Stimulated activated CD4-positive, alpha-beta T cell treated with anti-CD3 and anti-CD28 coated beads, TNF-alpha, amount 100 ng/mL, for 48 hours (primary cell): ENCODE measurements around the gene ICAM2.
"Not testable (repeated sequence)": the region's sequence is repeated elsewhere in the genome, so short reads cannot be mapped to it uniquely, and the experiment has no call there.

Experiments used
- DNase-seq, 3 donors: peaks; one replicate each; pipeline ENCODE4 v3.0.0-alpha.2; 2020; ENCODE audit warnings: low read depth in 3 of 3

The ICAM2 gene

DNA sequence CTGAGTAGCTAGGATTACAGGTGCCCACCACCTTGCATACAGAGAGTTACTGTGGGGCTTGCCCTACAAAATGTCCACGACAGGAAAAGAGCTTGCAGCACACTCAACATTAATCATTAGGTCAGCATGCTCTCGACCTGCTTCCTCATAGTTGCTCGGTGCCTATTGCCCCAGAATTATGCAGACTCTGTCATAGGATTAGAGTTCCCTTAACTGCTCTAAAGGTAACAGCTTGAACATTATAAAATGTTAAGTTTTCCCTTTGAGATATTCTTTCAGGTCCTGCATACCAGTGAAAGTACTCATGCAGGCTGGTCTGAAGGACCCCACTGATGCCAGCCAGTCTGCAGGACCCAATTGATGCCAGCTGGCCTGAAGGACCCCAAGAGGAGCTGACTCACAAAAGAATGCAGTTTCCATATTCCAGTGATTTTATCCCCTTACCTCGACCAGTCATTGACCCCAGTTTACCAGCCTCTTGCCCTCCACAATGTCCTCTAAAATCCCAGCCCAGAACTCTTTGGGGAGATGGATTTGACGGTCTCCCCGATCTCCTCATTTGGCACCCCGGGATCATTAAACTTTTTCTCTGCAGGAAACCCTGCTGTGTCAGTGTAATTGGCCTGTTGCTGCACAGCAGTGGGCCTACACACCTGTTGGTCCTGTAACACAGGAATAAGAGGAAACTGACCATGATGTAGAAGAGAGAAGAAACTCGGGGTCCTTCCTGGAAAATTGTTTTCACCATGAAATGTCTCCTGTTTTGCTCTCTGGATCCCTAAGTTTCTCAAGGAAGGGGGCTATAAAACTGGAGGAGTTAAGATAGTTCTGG, 10.6 kb downstream of the ICAM2 start:
- DNase-seq, result no peak

DNA sequence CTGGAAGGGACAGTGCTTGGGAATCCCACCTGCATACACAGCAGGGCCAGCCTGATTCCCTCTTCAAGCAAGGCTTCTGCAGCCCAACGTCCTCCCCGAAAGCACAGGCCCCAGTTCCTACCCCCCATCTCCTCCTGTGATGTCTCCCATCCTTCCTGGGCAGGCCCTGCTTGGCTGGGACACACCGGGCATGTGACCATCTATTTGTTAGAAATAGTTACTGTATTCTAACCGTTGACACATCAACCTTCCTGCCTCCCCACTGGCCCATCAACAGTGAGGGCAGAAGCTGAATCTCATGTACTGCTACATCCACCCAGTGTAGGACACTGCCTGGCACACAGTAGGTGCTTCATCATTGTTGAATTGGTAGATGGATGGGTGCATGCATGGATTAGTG, 11.6 kb downstream of the ICAM2 start:
- no peak for DNase-seq

DNA sequence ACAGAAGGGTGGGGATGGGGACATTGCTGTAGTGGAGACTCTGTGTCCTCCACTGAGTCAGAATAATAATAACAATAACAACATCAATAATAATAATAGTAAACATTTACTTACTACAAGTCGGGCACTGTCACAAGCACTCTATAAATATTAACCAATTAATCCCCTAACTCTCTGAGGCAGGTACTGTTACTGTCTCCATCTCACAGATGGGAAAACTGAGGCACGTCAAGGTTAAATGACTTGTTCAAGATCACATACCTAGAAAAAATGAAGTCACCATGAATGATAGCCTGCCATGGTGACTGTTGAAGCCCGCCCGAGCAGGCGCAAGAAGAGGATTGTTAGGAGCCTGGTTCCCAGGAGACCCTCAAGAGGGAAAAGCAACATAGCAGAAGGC, 12.1 kb downstream of the ICAM2 start:
- no peak for DNase-seq

DNA sequence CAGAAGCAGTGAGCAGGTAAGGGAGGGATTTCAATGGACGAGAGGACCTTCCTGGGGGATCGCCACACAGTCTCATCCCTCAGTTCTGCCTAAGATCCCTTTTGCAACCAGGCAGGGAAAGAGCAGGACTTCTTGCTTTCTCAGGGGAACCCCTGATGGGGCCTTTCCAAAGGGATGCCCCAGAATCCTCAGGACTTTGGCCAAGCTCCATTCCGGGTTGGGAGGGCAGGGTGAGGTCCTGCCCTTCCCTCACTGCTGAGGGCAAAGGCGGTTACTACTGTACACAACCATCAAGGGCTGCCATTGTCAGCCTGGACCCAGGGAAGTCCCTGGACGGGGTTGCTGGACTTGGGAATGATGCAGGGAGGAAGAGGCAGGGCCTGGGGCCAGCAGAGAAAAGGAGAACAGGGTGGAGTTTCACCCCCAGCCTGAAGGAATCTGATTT, 12.6 kb downstream of the ICAM2 start:
- DNase-seq, result no peak

DNA sequence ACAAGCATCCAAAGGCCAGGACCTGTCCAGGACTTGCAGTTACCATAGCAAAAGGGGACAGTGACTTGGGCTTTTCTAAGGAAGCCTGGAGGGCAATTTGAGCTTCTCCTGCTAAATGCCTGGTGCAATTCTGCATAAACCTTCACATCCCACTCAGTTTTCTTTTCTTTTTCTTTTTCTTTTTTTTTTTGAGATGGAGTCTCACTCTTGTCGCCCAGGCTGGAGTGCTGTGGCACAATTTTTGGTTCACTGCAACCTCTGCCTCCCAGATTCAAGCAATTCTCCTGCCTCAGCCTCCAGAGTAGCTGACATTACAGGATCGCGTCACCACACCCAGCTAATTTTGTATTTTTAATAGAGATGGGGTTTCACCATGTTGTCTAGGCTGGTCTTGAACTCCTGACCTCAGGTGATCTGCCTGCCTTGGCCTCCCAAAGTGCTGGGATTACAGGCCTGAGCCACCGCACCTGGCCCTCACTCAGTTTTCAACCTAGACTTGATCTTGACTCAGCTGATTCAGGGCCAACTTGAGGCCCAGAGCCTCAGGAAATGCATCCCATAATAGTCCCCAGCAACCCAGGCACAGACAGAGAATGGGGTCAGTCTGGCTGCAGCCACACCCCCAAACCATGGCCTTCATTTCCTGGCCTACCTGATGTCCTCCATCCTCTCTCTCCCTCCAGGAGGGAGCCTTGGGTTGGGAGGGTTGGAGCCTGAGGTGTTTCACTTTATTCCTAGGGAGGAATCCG, 13.2 kb downstream of the ICAM2 start:
- DNase-seq, result not testable (repeated sequence)

DNA sequence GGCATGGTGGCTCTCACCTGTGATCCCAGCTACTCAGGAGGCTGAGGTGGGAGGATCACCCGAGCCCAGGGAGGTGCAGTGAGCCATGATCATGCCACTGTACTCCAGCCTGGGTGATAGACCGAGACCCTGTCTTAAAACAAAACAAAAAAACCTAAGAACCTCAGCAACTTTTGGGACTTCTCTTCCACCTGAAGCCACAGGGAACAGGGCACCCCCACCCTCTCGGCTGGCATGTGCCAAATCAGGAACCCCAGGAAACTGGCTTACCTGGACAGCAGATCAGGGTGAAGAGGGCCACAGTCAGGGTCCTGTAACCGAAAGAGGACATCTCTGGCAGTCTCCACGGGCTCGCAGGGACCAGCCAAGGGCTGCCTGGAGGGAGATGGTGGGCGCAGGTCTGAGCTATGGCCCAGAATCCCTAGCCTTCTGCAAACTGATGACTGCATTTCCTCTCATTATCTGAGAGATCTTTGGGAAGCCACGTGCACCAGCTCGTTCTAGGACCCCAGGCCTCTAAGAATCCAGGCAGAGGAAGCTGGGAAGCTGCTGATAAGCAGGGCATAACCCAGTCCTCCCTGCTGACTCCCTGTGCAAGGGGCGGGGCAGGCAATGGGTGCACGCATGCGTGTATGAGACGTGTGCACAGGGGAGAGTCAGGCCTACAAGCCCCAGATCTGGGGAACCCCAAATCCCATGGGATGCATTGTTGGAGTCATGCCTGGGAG, 13.9 kb downstream of the ICAM2 start:
- DNase-seq, result no peak

DNA sequence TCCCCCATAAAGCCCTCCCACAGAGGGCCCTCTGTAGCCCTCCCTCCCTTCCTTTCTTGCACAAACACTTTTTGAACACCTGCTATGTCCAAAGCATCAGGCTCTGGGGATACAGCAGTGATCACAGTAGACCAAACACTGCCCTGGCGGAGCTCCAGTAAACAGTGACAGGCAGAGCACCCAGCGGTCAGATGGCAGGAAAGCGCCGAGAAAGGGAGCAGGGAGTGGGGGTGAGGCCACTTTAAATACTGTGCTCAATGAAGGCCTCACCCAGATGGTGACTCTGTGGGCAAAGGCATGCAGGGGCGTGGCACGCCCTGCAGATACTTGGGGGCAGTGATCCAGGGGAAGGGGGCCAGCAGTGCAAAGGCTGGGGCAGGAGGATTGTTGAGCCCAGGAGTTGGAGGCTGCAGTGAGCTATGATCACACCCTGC, 14.7 kb downstream of the ICAM2 start:
- DNase-seq, result no peak

DNA sequence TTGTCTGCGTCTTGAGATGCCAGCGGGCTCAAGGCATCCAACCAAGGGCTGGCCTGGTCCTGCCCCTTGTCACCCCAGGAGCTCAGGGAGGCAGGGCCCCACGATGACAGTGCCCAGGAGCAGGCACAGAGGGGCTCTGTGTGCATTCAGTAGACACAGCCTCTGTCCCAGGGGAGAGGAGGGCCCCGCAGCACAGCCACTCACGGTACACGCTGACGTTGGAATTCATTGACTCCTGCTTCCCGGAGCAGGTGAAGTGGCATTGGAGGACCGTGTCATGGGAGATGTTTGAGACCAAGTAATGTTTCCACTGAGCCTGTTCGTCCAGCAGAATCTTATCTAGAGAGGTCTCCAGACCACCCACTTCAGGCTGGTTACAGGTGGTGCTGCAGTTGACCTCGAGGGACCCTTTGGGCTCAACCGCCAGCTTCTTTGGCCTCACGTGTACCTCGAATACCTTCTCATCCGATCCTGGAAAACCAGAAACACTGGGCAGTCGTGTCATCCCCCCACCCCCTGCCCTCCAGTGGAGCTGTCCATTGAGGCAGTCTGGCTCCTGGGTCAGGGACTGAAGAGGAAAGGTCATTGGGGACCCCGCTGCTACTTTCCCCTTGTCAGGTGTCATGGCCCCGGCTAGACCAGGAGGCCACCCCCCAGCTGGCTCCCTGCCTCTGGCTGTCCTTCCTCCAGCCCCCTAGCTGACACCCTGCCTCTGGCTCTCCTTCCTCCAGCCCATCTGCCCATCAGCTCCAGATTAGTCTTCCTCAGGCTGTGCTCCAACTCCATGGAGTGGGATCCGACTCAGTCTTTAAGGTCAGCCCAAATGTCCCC, 15.3 kb downstream of the ICAM2 start:
- DNase-seq, result no peak

DNA sequence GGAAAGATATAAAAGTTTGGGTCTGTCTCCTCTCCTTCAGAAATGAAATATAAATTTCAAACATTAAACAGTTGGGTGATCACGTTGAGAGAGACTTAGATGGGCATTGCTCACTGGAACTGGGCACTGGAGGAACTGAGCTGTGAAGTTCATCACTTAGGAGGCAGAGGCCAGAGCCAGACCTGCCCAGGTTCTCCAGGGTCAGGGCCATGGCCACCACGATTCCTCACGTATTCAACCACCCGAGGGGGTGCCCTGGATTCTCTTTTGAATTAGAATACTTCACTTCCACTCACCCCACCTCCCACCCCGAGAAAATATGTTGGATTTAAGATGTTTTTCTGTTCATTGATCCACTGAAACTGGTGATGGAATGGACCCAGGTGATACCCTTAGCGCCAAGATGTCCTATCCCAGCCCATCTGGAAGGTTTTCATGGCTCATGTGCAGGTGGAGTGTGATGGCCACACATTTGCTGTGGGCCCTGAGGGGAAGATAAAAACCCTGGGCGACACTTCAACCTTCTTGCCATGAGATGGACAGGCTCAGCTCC, 16.1 kb downstream of the ICAM2 start:
- DNase-seq, result no peak

DNA sequence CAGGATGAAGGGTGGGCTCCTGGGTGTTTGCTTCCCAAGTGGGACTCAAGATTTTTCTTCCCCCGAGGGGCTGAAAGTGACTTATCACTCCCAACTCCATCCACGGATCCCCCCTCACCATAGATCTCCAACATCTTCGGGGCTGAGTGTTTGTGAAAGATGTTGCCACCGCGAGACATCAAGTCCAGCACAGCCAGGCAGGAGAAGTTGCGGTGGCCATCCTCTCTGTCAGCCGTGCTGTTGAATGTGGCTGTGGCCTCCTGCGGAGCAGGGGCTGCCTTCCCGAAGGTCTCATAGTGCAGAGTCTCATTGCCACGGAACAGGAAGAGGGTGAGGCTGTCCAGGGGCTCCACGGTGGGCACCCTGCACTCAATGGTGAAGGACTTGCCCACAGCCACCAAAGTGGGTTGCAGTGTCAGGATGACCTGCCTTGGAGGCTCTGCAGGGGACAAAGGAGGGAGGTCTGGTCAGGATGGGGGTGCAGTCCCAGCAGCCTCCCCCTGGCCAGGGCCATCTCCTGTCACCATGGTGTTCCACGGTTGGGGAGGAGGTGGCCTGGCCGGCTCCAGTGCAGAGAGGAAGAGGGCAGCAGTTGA, 16.8 kb downstream of the ICAM2 start:
- no peak for DNase-seq

DNA sequence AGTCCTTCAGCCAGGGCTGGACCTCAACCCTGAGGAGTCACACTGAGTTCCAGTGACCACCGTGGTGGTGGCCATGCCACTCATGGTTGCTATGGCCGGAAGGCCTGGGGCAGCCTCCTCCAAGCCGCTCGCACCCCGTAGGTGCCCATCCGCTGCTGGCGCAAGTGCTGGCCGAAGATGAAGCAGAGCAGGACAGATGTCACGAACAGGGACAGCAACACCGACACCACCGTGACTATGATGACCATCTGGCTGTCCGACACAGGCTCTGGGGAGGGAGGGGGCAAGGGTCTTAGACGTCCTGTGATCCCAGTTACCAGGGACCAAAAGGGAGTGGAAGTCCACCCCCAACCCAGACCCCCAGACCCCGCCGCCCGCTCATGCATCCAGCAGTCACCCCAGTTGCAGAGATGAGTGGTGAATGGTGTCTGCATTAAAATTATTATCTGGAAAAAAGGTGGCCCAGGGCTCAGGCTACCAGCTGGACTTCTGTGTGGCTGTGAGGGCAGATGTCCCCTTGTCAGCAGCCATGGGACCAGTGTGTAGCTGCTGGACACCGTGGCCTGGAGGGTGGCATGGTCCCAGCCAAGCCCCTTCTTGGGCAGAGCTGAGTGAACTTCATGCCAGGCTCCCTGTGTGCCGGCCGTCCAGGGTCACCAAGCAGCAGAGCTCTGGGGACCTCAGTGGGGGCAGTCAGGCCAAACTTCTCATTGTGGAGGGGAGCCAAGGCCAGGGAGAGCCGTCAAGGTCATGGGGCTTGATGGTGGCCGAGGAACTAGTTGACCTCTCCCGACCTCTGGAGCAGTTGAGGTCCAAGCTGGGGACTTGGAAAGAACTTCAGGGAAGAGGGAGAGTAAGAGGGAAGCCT, 17.5 kb downstream of the ICAM2 start:
- DNase-seq, result no peak

DNA sequence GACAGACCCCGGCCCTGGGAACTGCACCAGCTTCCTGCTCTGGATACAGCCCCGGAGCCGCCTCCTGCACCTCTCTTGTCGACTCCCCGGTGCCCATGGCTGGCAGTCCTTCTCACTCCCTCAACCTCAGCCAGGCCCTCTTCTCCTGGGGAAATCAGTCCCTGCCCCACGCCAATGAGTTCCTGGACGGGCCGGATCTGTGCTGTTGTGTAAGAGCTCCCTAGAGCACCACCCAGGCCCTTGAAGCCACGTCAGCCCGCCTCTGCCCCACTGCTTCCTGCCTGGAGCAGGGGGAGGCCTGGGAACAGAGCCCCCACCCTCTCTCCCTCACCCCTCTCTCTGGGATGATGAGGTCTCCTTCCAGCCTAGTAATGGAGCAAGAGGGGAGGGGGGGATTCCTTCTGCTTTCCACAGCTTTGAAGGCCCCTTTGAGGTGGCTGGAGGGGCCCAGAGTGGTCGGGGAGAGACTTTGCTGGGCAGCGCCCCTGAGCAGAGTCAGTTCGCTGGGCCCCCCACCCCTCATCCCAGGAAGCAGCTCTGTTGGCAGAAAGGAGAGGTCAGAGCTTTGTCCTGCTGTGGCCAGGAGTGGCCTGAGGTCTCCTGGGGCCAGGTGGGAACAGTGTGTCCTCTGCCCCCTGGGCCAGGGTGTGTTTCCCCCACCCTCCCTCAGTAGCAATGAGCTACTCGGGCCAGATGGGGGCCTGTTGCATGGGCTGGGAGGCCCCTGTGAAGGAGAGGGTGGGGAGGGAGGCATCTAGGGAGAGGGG, 18.5 kb downstream of the ICAM2 start:
- no peak for DNase-seq

DNA sequence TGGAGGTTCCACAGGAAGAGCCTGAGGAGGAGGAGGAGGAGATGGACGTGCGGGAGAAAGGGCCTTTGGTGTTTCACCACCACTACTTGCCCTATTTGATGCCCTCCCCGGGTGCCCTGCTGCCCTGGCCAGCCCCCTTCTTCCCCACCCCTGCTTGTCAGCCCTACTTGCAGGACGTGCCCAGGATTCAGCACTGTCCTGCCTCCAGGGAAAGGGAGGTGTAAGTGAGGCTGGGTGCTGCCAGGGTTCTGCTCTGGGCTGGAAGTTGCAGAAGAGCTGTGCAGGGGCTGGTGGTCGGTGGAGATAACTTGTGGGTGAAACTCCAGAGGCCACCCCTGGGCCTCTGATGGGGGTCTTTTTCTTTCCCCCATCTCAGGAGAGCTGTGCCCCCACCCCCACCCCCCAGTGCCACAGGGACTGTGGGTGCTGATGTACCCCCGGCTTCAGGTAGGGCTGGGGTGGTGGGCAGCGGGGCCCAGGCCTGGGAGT, 19.3 kb downstream of the ICAM2 start:
- DNase-seq, result no peak

DNA sequence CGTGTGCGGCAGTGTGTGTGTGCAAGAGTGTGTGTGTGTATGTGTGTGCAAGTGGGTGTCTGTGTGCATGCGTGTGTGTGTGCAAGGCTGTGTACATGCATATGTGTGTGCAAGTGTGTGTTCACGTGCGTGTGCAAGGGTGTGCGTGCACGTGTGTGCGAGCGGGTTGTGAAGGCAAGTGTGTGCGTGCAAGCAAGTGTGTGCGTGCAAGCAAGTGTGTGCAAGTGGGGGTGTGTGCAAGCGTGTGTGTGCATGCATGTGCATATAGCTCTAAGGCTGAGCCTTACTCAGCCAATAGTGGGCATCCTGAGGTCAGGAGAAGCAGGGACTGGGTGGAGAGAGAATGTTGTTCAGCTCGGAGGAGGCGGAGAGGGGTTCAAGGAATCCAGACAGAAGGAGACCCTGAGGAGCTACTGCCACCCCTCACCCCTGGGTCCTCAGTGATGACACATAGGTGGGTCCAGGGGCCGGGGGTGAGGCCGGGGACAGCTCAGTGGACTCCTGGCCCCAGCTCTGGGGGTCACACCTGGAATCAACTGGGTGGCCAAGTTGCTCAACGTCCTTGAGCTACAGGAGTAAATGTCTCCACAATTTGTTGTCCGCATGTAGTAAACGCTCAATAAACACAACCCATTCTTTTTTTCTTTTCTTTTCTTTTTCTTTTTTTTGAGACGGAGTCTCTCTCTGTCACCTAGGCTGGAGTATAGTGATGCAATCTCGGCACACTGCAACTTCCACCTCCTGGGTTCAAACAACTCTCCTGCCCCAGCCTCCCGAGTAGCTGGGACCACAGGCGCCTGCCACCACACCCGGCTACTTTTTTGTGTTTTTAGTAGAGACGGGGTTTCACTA, 20.5 kb downstream of the ICAM2 start:
- DNase-seq, result no peak

DNA sequence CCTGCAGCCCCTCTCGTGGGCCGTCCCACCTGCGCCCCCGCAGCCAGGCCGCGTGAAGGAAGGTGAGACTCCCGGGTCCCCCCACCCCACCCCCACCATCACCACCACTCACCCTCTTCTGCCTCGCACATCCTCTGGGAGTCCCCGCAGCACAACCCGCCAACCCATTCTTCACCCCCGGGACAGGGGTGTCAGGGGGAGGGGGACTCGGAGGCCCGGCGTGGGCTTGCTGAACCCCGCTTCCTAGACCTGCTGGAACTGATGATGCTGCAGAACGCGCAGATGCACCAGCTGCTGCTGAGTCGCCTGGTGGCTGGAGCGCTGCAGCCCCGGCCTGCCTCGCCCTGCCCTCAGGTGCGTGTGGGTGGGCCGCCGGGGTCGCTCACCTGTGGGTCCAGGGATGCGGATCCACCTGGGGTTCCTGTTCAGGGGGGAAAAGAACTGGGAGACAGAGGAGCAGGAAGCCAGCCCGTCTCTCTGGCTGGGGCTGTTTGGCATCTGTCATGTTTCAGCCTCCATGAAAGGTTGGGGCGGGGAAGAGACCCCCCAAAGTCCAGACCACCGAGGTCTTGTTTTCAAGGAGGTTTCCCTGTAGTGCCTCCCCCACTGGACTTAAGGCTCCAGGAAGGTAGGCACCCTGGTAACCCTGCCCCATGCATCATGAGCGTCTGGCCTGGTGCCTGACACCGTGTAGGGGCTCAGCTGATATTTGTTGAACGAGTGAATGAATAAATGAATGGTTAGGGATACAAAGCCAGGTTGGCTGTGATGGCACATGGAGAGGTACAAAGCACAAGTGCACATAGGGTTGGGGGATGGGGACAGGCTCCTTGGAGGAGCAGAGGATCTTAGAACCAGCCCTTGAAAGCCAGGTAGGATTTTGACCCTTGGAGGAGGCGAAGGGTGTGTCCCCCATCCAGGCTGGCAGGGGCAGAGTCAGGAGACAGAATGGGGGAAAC, 21.4 kb downstream of the ICAM2 start:
- DNase-seq, result no peak

DNA sequence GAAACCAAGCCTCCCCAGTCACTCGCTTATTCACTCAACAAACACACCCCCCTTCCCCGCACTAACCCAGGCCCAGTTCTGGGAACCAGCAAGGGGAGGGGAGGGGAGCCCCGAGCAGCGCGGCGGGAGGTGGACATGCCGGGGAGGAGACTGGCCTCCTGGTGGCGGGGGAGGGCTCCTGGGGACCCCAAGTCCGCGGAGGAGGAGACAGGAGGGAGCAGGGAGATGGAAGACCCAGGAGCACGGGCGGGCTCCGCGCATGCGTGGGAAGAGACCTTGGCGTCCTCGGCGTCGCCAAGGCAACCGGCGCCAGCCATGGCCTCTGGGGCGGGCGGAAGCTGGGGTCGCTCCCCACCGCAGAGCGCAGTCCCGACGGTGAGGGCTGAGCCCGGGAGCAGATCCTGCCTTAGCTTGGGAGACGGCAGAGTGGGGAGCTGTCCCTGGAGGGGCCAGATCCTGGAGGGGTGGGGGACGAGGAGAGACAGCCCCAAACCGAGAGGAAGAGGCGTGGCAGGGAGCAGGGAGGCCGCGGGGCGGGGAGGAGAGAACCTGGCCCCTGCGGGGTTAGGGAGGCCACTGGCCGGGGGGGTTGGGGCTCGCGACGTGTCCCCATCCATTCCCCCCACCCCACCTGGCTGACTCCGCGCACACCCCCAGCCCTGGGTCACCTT, 22.2 kb downstream of the ICAM2 start, which contains the start of gene PRR29:
PRR29 (plus strand) TSS at position 302 of the 671 bp plus-strand sequence; CDS start at position 316, 14 bp downstream.
- DNase-seq, result peak; percentile 36 to 72 (median 46)
